ENCODE results near the gene INPP5A.

Gene INPP5A

GRCh38 chr10:132803416-132804210 is 266.0 kb downstream of the INPP5A start:
- no peak for DNase-seq

DNA sequence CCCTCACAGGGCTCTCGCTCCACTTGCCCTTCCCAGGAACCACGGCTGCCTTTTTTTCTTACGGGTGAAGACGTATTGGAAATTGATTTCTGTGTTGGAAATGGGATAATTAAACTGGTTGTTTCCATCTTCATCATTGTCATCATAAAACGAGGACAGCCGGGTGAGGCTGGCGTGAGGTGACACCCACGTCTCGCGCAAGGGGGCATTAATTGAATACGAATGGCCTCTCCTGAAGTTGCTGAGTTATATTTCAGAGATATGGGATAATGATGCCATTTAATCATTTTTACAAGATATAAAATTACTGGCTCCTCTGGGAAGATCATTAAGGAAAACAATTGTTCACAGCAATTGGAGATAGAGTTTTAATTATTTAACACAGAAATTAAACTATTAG is 266.7 kb downstream of the INPP5A start:
- no peak for DNase-seq

GRCh38 chr10:132804785-132805426 is 267.3 kb downstream of the INPP5A start:
- no peak for DNase-seq

- no peak for DNase-seq
Observed at GRCh38 chr10:132805599-132805998, 268.0 kb downstream of the INPP5A start.

GRCh38 chr10:132806110-132806509 is 268.5 kb downstream of the INPP5A start:
- no peak for DNase-seq

GRCh38 chr10:132806561-132807003 is 269.0 kb downstream of the INPP5A start:
- DNase-seq, result no peak

- DNase-seq, result no peak
Observed at GRCh38 chr10:132807621-132808049, 270.0 kb downstream of the INPP5A start.

DNA sequence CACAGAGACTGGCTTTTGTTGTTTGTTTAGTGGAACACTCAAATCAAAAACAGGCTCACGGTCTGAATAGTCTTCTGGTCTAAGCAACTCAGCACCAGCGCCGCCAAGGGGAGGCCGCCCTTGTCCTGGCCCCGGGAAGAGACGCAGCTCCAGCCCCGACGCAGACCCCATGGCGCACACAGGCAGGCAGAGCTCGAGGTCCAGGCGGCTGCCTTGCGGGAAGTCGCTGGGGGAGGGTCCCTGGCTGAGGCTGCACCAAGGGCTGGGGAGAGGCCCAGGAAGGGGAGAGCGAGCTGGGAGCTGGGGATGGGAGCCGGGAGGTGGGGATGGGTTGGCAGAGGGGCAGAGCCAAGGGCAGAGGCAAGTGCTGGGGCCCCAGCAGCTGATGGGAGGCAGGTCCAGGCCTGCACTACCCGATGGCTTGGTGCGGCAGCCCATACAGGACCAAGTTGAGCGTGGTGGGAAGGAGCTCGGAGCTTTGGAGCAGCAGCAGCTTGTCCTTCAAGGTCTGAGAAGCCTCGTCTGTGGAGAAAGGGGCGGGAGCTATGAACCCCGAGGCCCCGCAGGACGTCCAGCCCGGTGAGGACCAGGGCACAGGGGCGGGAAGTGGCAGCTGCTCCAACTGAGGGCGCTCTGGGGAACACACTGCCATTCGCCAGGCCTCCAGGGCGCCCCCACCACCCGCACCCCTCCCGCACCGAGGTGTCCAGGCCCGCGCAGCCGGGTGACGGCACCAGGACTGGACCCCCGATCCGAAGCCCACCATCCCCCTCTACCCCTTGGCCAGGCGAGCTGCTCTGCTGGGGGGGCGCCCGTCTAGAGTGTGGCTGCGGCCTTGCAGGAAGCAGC is 271.0 kb downstream of the INPP5A start:
- DNase-seq, result no peak

- DNase-seq, result no peak
Observed at GRCh38 chr10:132809232-132810140, 271.9 kb downstream of the INPP5A start.

- DNase-seq, result no peak
Observed at GRCh38 chr10:132810141-132810806, 272.7 kb downstream of the INPP5A start.

DNA sequence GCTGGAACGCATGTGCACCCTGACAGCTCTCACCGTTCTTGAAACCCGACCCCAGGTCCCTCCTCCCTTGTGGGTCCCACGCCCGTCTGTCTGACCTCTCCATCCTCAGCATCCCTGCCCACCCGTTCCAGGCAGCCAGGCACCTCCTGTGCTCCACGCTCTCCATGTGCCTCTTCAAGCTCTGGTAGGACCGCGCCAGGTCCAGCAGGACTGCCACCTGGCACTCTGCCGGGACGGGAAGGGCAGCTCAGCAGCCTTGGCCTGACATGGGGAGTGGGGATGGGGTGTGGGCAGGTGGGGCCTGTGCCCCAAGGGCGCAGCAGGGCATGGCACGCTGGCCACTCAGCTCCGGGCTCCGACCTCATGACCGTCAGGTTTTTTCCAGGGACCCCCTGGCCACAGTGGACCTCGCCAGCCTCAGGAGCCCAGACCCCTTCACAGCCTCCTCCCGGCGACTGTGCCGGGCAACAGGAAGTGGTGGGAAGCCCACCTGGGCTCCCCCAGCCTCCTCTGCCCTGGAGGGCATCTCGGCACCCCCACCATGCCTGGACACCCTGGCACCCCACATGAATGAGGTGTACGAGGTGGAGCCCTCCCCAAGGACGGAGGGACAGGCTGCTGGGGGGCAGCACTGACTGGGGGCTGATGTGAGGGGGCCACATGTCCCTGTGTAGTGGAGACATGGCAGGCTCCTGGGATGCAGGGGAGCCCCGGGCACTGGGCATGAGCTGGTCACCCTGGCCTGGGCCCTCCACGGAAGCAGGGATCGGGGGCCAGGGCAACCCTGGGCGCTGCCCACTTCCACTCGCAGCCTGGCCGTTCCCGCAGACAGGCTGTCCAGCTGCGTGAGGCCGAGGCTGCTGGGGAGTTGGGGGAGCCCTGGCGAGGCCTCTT is 273.5 kb downstream of the INPP5A start:
- DNase-seq, result no peak

DNA sequence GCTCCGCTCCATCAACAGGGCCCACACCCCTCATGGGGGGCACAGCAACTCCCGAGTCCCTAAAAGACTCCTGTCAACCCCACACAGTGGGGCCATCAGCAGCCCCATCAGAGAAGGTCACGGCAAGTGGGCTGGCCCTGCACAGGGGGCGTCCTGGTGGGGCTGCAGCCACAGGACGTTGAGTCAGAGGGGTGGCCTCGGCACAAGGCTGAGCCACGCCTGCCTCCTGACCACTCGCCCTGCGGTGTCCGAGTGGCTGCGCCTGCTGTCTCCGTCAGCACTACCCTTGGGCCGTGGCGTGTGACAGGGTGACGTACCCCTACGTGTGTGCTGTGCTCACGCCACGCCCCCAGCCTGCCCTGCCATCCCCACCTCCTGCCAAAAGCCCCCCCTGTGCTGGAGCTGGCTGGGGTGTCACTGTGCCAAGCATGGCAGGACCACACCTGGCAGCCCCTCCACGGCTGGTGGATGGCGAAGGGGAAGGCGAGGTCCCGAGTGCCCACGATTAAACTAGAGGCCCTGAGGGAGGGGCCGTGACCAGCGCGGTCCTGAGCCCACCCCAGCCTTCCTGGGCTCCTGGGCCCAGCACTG is 274.4 kb downstream of the INPP5A start:
- DNase-seq, result no peak

DNA sequence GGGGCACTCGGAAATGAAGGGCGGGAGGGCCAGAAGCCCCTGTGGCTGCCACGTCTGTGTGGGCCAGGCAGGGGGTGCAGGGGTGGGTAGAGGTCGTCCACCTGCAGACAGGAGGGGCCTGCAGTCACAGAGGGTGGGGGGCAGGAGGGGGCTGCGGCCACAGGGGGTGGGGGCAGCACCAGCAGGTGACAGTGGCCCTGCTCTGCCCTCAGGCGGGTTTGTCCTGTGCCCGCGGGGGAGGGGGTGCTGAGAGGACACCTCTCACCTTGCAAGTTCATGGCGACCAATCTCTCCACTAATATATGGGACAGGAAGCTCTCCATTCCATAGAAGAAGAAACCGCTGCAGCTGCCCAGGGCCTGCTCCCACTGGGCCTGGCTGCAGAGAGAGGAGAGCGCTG is 274.9 kb downstream of the INPP5A start:
- no peak for DNase-seq

GRCh38 chr10:132813001-132813401 is 275.4 kb downstream of the INPP5A start:
- no peak for DNase-seq

DNA sequence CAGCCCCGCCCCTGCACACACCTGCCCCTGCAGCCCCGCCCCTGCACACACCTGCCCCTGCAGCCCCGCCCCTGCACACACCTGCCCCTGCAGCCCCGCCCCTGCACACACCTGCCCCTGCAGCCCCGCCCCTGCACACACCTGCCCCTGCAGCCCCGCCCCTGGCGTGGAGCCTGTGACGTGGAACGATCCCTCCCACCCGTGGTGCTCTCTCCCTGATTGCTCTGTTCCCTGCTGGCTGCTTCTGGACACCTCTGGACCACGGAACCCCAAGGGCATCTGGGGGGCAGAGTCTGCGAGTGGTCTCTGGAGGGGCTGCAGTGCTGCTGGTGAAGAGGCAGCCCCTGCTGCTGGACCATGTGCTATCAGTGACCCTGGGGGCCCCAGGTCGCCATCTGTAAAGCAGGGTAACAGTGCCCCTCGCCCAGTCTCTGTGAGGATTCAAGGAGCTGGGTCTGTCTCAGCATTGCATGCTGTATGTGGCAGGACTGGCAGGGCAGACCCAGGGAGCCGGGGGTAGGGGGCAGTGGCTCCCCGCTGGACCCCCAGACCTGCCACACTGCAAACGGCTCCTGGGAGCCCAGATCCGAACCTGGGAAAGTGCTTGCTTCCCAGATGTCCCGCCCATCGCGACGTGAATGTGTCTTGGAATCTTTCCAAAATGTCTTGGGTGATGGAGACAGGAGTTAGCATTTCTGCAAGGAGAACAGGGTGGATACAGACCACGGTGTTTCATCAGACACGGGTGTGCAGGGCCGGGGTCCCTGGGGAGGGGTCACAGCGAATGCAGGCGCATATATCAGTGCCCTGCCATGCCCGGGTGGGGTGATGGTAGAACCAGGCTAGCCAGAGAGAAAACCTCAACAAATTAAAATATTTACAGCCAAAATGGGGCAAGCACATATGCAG is 276.2 kb downstream of the INPP5A start:
- no peak for DNase-seq

- DNase-seq, result no peak
Observed at GRCh38 chr10:132814469-132814856, 276.9 kb downstream of the INPP5A start.

GRCh38 chr10:132815168-132815857 is 277.7 kb downstream of the INPP5A start:
- no peak for DNase-seq

DNA sequence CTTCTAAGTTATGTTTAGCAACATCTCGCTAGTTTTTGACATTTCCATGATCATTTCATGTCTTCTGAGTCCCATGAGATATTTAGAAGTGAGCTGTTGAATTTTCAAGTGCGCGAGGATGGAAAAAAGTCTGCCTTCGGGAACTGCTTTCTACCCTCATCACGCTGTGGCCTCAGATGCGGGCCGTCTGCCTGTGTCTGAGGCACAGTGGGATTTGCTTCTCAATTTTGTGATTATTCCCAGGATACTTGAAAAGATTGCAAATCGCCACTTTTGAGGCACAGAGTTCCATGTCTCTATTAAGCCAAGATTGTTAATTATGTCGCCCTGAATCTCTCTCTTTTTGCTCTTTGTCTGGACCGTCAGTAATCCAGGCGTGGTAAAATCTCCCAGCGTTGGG is 279.1 kb downstream of the INPP5A start:
- DNase-seq, result no peak
